GM19467 (cell line): ENCODE measurements around the gene ASXL2.

Experiments used
- ATAC-seq: cut with Tn5 transposase; IDR thresholded peaks from one replicate; pipeline ENCODE4 v1.9.1; 2021; ENCODE audit warnings: mild to moderate bottlenecking, moderate library complexity; ENCODE audit not compliant: unreplicated experiment

The ASXL2 gene

DNA sequence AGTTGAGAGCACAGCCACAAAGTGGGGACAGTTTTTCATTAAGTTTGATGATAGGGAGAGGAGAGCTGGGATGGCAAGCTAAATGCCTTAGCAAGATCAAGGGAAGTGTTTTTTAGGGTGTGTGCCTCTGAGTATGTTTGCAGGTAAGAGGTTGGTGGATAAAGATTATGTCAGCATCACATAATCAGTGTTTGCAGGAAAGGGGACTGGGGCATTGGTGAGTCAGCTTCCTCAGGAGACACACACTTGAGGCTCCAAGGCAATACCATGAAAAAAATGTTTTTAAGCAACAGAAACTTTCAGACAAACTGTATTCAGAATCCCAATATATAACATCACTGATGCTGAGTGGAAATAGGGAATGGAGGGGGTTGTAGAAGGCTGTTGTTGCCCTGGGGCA, 179.5 kb downstream of the ASXL2 start:
- no peak for ATAC-seq

DNA sequence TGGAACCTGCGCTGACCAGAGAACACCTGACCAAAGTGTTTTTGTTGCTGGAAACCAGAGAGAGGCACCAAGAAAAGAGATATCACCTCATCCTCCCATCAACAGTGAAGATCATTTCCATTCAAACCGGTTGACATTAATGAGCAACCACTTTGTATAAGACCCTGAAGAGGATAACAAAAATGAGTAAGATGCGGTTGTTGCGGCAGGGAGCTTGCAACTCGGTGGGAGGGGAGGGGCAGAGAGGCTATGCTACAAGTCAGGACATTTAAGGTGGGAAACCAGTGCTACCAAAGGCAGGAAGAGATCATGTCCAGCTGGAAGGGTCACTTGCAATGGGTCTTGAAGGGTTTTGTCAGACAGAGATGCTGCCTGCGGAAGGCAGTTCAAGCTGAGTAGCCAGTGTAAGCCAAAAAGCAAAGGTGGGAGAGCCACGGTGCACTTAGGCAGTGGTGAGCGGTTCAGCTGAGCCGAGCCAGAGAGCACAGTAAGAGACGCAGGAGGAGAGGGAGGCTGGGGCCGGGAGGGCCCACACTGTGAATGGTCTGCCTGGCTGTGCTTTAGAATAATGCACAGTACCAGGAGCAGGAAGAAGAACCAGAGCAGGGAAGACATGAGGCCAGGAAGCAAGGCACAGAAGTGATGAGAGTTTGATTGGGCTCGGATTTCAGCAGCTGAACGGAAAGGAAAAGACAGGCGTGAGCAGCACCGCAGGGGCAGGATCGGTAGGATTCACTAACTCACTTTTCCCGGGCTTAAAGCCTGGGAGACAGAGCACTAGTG, 180.5 kb downstream of the ASXL2 start:
- no peak for ATAC-seq

- no peak for ATAC-seq
These were observed 185.4 kb downstream of the ASXL2 start for GRCh38 chr2:25692737-25693445.

GRCh38 chr2:25692143-25692542, 186.1 kb downstream of the ASXL2 start:
- no peak for ATAC-seq

- ATAC-seq, result no peak
These were observed 188.2 kb downstream of the ASXL2 start for GRCh38 chr2:25690058-25690457.

DNA sequence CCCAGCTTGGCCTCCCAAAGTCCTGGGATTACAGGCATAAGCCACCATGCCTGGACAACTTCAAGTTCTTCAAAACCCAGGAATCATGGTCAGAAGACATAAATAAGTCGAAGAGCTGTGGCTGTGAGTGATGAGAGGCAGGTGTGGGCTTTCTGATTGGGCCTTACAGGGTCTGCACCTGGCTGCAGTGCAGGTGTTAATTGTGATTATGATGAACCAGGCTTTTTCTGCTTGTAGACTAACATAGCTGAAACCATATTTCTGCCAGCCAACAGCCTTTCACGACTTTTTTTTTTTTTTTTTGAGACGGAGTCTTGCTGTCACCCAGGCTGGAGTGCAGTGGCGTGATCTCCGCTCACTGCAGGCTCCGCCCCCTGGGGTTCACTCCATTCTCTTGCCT, 190.1 kb downstream of the ASXL2 start:
- no peak for ATAC-seq

DNA sequence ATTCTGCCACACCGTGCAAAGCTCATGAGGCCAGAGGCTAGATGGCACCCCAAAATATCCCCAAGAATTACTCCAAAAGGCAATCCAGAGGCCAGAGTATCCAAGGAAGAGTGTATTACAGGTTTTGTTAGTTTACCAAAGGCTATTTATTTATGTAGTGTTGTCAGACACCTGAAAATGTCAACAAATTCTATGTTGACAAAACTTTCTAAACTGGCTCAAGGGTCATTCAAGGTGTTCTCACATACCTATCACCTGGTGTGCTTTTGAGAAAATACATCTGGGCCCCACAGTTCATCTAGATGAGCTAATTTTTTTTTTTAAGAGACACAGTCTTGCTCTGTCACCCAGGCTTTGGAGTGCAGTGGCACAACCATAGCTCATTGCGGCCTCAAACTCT, 192.5 kb downstream of the ASXL2 start:
- no peak for ATAC-seq

GRCh38 chr2:25684577-25685473, 193.5 kb downstream of the ASXL2 start:
- ATAC-seq, result no peak
